KG1 (cell line): ENCODE data around the gene RIBC1.
"Not testable (repeated sequence)": the region's sequence is repeated elsewhere in the genome, so short reads cannot be mapped to it uniquely, and the experiment has no call there.

Source experiments
- DNase-seq: peaks from one replicate; lab custom pipeline; 2025; lab: John Stamatoyannopoulos, UW

Gene RIBC1

DNA sequence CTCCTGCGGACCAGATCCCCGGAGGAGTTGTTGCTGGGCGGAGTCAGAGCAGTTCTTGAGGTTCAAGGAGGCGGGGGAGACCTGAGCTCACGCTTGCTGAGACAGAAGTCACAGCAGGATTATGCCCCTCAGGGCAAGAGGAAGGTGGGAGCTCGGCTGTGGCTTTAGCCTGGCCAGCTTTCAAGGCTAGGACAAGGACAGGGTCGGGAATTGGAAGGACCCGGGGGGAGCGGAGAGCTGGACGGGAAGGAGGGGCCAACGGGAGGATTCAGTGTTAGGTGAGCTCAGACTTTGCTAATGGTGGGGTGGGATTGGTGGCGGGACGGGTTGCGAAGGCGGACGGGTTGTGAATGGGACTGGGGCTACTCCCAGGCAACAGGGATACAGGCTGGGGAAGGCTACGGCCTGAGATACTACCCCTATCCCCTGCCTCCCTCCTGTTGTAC, at the start of gene RIBC1:
TSS of gene RIBC1 (plus strand) at position 13 of the 446 bp plus-strand sequence. CDS start 3,404 bp downstream, outside the sequence.
- no peak for DNase-seq

DNA sequence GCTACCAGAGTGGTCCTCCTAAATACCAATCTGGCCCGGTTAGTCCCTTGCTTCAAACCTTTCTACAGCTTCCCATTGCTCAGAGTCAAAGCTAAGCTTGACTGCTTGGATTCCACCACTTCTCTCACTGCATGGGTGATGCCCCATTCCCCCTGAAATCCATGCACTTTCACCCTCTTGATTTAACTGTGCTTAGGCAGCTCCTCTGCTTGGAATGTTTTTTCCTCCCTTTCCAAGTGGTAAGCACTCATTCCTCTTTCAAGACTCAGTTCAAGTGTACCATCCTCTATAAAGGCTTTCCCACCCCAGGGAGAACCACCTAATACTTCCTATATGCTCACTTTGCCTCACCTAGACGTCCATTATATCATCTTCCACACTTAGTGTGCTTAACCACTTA, 49.4 kb upstream of the RIBC1 start:
- no peak for DNase-seq

DNA sequence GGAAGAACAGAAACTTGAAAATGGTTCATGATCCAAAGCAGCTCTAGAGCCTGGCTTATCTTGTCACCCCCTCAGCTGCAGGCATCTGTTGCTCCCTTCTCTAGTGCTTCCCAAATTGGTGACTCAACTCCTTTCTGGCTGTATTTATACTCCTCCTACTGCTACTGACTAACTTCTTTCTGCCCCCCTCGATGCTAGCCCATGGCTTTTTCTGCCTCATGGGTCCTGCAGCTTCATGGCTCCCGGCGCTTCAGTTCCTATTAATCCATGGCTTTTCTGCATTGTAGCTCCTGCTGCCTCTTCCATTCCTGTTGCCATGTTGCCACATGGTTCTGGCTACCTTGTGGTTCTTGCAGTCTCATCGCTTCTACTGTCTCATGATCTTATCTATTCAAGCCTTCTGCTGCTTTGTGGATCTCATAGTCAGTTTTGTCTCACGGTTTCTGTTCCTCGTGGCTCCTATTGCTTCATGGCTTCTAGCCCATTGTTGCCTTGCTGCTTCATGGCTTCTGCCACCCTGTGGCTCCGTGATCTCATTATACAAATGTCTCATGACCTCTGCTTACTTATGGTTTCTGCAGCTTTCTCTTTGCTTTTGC, 48.4 kb upstream of the RIBC1 start:
- DNase-seq, result no peak

DNA sequence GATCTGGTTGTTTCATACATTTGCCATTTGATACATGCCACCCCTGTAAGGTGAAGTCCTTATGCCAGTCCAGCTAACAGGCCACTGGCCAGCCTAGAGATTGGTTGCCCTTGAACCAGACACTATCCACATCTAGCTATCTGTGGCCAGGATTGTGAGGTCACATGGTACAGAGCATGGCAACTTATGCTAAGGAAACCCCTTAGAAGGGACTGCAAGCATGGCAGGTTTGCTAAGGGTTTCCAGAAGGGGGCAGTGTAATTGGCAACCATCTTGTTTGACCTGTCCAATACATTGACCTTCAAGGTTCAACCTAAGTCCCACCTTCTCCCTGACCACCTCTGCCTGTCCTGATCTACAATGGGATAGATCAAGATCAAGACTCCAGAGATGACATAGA, 47.8 kb upstream of the RIBC1 start:
- DNase-seq, result no peak

DNA sequence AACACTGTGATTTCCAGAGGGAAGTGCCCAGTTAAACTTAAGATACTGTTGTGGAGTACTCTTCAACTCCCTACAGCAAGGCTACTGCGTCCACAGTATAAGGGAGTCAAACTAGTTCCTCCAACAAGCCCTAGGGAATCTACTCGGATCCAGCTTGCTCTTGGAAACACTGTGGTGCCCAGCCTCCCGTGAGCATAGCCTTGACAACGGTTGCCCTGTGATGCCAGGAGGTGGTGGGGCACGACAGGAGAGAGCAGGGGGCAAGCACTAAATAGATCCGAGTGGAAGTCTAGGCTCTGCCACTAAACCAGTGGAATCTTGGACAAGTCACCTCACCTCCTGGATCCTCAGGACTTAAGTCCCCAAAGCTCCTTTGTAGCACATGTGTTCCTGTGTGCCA, 45.8 kb upstream of the RIBC1 start:
- DNase-seq, result no peak

DNA sequence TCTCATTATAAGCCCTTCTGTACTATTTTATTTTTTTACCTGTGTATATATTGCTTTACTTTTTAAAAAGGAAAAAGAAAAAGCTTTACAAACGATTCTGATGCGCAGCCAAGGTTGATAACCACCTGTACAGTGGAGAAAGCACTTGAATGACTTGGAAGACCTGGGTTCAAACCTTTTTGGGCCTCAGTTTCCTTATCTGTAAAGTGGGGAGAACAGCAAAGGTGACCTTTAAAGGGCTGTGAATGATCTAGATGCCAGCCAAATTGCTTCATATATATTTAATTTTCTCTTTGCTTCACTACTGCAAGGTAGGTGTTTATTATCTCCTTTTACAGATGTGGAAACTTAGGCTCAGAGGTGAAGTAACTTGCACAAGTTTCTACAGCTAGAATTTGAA, 45.2 kb upstream of the RIBC1 start:
- no peak for DNase-seq

DNA sequence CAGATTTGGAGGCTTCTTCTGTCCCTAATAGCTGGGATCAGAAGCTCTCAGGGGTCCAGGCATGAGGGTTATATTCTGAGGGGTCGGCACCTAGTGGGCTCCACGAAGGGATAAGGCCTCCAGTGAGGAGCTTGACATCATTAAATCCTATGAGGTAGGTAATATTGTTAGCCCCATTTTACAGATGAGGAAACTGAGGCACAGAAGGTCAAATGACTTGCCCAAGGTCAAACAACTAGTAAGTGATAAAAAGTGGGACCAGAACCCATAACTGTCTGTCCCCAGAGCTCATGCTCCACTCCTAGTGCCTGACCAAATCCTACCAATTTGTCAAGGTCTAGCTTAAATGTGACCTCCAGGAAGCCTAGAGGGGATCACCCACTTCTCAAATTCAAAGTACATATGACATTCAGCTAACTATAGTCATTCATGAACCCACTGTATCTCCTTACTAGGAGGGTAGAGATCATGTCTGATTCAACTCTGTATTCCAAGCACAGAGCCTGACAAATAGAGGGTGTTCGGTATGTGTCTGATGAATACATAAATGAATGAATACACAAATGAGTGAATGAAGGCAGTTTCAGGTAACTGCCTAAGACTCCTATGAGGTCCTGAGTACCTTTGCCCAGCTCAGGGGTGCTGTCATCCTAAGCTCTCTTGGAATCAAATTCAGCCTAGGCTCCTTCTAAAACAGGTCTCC, 43.5 kb upstream of the RIBC1 start:
- no peak for DNase-seq

DNA sequence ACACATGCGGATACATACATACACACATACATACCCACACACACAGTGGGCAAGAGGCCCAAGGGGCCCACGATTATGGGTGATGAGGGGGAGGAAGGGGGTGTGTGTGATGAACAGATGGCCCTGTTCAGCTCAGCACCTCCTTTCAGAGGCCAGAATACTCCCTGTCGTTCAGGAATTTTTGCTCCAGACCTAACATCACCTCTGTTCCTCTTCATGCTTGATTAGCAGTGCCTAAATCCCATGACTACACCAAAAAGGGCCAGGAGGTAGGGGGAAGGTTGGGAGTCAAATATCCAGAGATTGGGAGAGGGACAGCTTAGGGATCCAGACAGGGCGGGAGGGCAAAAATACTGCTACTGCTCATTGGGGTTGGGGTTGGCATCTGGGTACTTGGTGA, 42.9 kb upstream of the RIBC1 start:
- DNase-seq, result no peak

DNA sequence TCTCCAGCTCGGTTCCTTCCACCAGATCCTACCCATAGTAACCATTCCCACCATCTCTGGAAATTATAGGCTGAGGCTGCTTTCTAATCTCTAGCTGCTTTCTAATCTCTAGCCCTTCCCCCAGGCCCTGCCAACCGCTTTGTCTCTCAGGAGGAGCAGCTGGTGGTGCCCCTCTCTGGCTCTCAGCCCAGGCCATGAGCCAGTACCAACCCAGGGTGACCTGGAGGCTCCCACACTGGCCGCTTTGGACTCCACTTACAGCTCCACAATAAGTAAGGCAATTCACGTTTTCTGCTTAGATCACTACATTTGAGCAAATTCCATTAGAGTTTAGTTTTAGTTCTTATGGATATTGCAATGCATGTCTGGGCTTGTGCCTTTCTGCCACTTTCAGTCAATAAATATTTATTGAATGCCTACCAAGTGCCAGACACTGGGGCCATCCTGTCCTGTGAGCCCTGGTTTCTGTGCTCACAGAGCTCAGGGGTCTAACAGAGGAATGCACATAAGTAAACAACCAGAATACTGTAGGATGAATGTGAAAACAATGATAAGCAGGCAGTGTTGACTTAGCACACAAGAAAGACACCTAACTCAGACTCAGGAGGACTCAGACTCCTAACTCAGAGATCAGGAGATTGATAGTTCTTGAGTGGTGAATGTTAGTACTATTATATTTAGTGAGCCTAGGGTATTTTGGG, 39.1 kb upstream of the RIBC1 start:
- DNase-seq, result no peak

DNA sequence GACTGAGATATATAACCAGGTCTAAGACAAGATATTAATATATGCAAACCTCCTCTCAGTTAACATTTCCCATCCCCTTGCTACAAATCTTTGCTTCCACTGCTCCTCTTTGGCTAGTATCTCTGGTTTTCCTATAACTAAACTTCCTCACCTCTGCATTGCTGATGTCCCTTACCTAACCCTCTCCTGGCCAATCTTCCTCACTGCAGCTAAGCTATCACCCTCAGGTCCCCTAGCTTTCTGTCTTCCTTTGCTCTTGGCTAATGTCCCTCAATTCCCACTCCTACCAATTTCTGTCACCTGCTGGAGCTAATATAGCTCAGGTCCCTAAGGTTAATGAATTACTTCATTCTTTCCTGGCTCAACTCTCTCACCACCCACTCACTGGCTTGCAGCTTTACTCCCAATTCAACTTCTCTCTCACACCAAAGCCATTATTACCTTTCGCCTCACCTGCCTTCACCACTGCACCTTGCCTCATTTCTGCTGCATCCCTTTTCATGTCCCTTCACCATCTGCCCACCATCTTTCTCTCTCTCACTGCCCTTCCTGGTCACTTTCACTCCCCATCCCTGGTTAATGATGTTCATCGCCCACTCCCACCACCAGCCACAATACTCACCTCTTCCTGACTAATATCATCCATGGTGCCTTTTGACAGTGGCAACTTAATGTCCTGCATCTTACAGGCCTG, 26.9 kb upstream of the RIBC1 start:
- no peak for DNase-seq

DNA sequence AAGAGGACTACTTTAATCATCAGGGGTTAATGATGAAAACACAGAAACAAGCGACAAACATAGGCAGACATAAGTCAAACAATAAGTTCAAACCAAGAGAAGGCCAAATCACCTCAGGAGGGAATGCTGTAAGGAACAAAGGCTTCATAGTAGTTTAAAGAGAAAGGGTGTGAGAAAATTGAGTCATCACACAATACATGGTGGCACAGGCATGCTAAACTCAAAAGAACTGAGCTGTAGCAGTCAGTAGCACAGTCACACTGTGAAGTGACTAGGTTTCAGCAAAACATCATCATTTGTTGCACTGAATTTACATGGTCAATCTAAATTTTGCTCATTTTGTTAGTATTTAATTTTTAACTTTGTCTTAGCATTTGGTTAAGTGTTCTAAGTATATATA, 24.5 kb upstream of the RIBC1 start:
- no peak for DNase-seq

DNA sequence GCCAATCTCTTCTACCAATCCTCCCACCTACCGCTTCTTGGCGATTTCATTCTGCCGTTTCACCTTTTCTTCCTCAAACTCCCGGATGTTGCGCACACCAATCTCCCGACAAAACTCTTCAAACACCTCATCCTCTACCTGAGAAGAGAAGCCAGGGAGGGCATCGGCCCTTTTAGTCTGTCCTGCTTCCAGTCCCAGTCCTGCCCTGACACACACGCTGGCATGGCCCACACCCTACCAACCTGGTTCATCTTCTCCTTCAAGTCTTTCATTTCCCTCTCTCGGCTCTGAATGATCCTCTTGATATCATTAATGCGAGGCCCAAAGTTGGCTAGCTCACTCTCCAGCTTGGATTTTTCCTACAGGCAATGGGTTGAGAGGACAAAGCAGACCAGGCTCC, 19.1 kb upstream of the RIBC1 start:
- no peak for DNase-seq

DNA sequence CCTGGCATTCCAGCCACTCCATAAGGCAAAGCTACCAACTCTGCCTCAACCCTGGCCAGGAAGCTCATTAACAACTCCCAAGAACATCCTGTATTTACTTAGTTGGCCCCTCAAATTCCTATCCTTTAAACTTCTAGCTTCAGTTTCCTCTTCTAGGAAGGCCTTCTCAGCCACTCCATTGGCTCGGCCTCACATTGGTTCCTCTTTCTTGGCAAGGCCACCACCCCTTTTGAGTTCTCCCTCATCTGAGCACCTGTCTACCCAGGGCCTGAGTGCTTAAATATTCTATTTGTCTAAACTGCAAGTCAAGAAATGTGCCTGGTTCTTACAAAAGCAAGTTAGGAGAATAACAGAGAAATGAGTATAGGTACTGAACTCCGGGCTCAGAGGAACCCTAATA, 10.2 kb upstream of the RIBC1 start:
- no peak for DNase-seq

DNA sequence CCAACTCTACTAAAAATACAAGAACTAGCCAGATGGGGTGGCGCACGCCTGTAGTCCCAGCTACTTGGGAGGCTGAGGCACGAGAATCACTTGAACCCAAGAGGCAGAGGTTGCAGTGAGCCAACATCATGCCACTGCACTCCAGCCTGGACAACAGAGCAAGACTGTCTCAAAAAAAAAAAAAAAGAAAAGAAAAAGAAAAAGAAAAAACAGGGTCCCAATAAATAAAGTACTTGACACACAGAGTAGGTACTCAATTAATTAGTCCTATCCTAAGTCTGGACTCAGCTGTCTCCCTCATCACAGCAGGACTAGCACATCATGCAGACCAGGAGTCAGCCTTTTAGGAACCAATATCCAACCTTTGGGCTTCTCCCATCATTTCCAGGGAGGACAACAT, 2.3 kb upstream of the RIBC1 start:
- DNase-seq, result not testable (repeated sequence)

DNA sequence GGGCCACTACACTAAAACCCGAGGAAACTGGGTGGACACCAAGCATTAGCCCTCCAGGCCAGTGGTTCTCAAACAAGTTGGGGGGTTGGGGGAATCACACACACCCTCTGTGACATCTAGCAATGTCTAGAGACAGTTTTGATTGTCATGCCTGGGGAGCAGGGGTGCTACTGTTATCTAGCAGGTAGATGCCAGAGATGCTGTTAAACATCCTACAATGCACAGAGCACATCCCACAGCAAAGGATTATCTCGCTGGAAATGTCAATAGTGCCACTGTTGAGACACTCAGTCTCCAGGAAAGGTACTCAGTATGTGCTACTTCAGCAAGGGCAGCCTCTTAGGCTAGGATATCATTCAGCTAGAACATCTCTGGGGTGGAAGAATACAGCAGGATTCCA, 1.5 kb upstream of the RIBC1 start:
- DNase-seq, result no peak

DNA sequence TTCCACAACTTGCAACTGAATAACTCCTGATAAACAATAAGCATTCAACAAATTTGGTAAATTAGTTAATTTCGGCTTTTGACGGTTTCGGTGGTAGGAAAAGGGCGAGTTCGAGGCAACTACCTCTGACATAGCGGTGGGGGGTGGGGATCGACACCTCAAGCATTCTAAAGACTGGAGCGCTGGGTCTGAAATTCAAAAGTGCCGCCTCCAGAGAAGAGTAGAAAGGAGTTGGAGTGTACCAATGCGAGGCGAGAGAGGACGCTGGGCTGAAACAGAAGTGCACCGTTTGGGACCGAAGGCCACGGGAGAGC, 944 bp upstream of the RIBC1 start:
- DNase-seq, result no peak

DNA sequence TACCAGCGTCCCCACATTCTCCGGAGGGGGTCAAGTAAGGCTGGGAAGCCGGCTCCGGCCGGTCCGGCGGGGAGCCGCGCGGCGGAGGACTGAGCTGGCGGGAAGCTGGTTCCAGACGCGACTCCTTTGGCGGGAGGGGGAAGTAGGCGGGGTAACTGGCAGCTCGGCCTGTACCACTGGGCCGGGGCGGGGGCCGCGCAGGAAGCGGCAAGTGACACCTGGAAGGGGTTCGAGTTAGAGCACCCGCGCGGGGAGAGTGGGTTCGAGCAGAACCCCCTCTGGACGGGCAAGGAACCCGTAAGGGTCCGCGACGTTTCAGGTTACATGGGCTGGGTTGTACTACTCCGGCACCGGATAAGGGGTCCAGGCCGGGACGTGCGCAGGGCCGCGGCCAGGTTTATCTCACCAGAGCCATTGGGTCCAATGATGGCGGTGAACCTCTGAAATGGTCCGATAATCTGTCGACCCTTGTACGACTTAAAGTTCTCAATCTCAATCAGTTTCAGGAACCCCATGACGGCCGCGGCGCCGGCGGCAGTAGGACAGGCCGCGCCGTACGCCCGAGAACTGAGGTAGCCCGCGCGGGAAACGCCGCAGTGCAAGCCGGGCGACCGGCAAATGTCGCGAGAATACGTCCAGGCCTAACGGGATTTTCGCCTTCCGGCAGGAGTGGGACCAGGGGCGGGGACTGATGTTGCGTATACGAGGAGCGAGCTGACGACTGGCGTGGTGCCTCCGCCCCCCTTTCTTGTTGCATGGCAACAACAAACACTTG, 400 bp upstream of the RIBC1 start, which contains the start of gene SMC1A:
TSS of gene SMC1A (minus strand) at position 569 of the 775 bp plus-strand sequence. CDS start at position 515, 54 bp downstream.
- peak; percentile 82 for DNase-seq

DNA sequence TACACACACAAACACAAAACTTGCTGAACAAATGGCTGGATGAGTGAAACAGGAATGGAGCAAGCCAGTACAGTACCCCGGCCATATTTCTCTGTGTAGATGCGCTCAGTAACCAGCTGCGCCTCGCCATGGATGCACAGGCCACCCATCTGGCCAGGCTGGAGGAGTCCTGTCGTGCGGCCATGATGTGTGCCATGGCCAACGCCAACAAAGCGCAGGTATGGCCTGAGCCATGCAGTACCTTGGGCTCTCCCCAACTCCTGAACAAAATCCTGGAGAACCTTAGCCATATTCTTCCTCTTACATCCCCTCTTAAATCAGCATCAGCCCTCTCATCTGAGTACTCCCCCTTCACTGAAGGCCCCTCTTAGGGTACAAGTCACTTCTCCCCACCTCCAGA, 7.1 kb downstream of the RIBC1 start:
- no peak for DNase-seq

DNA sequence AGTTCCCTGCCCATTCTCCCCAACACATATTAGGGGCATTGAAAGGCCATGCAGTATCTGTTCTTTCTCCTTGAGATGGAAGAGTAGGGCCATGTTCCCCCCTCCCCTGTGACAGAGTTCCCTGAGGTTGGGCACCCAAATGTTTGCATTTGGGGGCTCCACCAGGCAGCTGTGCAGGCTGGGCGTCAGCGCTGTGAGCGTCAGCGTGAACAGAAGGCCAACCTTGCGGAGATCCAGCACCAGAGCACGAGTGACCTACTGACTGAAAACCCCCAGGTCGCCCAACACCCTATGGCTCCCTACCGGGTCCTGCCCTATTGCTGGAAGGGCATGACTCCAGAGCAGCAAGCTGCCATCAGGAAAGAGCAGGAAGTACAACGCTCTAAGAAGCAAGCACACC, 7.6 kb downstream of the RIBC1 start:
- DNase-seq, result no peak

DNA sequence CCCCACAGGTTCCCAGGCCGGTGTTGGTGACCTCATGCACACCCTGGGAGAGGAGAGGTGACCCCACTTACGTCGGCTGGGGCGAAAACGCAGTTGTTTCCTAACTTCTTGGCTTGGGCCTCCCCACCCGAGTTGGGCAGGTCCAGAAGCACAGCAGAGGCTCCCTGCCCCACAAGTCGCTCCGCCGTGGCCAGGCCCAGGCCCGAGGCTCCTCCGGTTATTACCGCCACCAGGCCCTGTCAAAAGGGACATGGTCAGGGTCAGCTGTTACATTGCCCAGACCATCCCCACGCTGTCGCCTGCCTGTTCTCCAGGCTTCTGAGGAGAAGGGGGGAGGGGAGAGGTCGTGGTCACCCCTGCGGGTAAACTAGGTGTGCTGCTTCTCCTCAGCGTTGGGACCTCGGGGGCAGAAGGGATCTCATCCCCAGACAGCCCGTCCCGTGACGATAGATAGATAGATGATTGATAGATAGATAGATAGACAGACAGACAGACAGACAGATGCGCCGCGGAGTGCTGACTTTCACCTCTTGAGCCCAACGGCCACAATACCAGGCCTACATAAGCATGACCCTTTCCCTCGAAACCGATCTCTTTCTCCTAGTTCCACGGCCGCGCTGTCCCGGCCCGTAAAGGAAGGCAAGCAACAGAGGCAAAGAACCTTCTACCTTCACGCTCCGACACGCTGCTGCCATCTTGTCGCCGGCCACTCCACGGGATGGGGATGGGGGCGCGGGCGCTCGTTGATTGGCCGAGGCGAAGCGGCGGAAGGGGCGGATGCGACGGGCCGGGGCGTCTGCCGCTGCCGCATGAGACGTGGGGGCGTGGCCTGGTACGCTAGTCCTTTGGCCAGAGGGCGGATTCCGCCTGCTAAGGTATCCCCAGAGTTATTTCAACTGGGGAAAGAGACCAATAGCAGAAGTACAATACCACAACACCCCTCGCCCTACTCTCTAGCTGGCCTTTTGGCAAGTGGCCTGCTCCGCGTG, 11.3 kb downstream of the RIBC1 start, which contains the start of gene HSD17B10:
TSS of gene HSD17B10 (minus strand) at position 720 of the 989 bp plus-strand sequence. CDS start at position 695, 25 bp downstream.
- peak; percentile 75 for DNase-seq

DNA sequence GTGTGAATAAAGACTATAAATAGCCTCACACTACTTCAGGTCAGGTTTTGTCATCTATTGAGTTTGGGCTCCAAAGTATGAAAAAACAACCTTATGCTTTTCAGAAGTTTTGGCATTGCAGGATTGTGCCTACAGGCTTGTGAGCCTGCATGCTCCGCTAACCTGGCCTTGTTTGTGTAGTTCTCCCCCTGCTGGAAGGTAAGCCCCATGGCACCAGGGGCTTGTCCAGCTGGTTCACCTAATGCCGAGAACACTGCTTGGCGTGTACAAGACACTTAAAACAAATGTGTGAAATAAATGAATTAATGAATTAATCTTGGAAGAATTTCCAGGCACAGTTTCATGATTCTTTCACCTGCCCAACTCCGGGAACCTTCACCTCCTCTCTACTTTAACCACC, 13.3 kb downstream of the RIBC1 start:
- no peak for DNase-seq
